Vagina (tissue), 2 donors: ENCODE data around the gene NELL1.

ENCODE experiments used
- CTCF ChIP-seq, 3 experiments: fragments of 450-650 bp in 2 of 3; fragments of 200-600 bp in 1 of 3; sonication (generic) in 1 of 3; IDR thresholded peaks; one replicate each; pipeline ENCODE4 v1.5.1; 2017 to 2019; ENCODE audit warnings: antibody characterized with exemption in 3 of 3, mild to moderate bottlenecking in 2 of 3, moderate library complexity in 2 of 3
- POLR2A ChIP-seq, 2 donors: fragments of 450-650 bp; IDR thresholded peaks; one replicate each; pipeline ENCODE4 v1.6.1; 2017; ENCODE audit warnings: antibody characterized with exemption in 2 of 2, mild to moderate bottlenecking in 2 of 2, moderate library complexity in 2 of 2
- POLR2AphosphoS5 ChIP-seq, 2 donors: sonication (generic); formaldehyde crosslinking; IDR thresholded peaks; one replicate each; pipeline ENCODE4 v1.9.0; 2017; ENCODE audit warnings: antibody characterized with exemption in 2 of 2, mild to moderate bottlenecking in 2 of 2, low read depth in 1 of 2; ENCODE audit not compliant: insufficient read depth in 1 of 2

GRCh38 chr11:21110415-21110814, 441.0 kb downstream of the NELL1 start:
- no peak for TF ChIP-seq CTCF (IDR thresholded peaks at IDR 0.05)
- no peak for TF ChIP-seq POLR2A (IDR thresholded peaks at IDR 0.05)
- no peak for TF ChIP-seq POLR2AphosphoS5 (IDR thresholded peaks at IDR 0.05; ENCODE audit: insufficient read depth in 1 of 2, low read depth in 1 of 2)
